Right atrium auricular region (tissue), 2 donors: Measurements from ENCODE around the gene ACAP2. TPM values are rescaled to one million over a fixed set of nuclear protein-coding genes. Genes with fewer than 3 reads are reported as not detected.

Source experiments
- DNase-seq: peaks from one replicate; pipeline ENCODE4 v3.0.0-alpha.2; 2019; ENCODE audit warnings: low spot score
- H3K27ac ChIP-seq, 2 donors: fragments of 200-600 bp; sonication (generic); 1 replicate in 1 of 2; 2 replicates in 1 of 2; pipeline ENCODE4 v1.5.1; 2016 to 2019
- H3K27me3 ChIP-seq, 2 donors: fragments of 200-600 bp; sonication (generic); one replicate each; pipeline versions ENCODE4 v1.5.1 to v1.6.0; 2017 to 2019
- H3K36me3 ChIP-seq: fragments of 200-600 bp; sonication (generic); one replicate; pipeline ENCODE4 v1.5.1; 2016
- H3K4me1 ChIP-seq, 2 donors: fragments of 200-600 bp; sonication (generic); one replicate each; pipeline versions ENCODE4 v1.5.1 to v1.6.0; 2017 to 2019
- H3K4me3 ChIP-seq, 2 donors: fragments of 200-600 bp; sonication (generic); 1 replicate in 1 of 2; 2 replicates in 1 of 2; pipeline ENCODE4 v1.5.1; 2017 to 2019; ENCODE audit warnings: mild to moderate bottlenecking in 1 of 2, moderate library complexity in 1 of 2
- H3K9me3 ChIP-seq, 2 donors: fragments of 200-600 bp; sonication (generic); one replicate each; pipeline ENCODE4 v1.5.1; 2019
- total RNA-seq, 2 donors: library from RNA; depleted of rRNA; stranded (reverse); fragments of >200 nt; gene quantifications; one replicate each; pipeline ENCODE4 v1.1.0, GENCODE V29; 2016
- TF ChIP-seq, protein P1 (sequence below), 2 donors: fragments of 200-600 bp; sonication (generic); IDR thresholded peaks; one replicate each; pipeline ENCODE4 v1.5.1; 2019; ENCODE audit warnings: antibody characterized with exemption in 2 of 2

The ACAP2 gene
- total RNA-seq, 2 donors from 2014 or later = 17.8 to 18.9 TPM

DNA sequence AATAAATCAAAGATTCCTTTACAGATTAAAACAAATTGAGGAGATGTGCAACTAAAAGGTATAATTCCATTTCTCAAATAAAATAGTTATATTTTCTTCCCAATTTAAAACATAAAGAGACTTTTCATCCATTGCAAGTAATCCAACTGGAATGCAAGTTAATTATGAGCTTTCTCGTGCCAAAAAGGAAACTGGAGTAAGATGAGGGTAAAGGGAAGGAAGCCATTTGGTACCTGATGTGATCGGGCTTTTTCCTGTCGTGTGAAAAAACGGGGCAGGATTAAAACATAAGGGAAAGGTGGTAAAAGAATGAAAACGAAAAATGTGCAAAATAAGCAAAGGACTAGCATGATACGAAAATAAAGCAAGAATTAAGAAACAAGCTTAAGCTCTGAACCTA, 130.1 kb downstream of the ACAP2 start:
- Histone ChIP-seq H3K9me3 (no peaks in the 10 kb centered on the region), H3K27ac (no peak overlapping the region), H3K4me1 (no peaks in the 10 kb centered on the region), H3K4me3 (no peak overlapping the region), H3K36me3 (no peaks in the 10 kb centered on the region), H3K27me3 (no peaks in the 10 kb centered on the region)
- no peak for DNase-seq
- TF ChIP-seq, protein P1, sequence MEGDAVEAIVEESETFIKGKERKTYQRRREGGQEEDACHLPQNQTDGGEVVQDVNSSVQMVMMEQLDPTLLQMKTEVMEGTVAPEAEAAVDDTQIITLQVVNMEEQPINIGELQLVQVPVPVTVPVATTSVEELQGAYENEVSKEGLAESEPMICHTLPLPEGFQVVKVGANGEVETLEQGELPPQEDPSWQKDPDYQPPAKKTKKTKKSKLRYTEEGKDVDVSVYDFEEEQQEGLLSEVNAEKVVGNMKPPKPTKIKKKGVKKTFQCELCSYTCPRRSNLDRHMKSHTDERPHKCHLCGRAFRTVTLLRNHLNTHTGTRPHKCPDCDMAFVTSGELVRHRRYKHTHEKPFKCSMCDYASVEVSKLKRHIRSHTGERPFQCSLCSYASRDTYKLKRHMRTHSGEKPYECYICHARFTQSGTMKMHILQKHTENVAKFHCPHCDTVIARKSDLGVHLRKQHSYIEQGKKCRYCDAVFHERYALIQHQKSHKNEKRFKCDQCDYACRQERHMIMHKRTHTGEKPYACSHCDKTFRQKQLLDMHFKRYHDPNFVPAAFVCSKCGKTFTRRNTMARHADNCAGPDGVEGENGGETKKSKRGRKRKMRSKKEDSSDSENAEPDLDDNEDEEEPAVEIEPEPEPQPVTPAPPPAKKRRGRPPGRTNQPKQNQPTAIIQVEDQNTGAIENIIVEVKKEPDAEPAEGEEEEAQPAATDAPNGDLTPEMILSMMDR (IDR thresholded peaks at IDR 0.05) = no peak

DNA sequence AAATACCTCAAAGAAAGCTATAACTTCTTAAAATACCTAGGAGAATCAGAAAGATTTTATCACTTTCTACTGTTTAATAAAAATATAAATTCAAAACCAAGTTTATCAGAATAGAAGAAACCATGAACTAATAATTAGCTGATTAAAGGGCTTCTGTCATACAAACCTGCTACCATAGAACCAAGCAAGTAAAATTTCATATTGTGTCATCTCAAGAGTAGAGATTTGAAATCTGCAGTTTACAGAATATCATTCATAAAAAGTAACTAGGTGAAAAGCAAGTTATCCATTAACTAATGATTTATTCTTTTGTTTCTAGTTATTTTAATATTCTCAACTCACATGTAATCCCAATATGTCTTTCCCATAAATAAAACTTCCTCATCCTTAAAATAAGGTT, 135.1 kb downstream of the ACAP2 start:
- Histone ChIP-seq H3K4me3 (no peak overlapping the region), H3K27me3 (no peaks in the 10 kb centered on the region), H3K27ac (no peak overlapping the region), H3K36me3 (peaks cover 12% of the 10 kb centered on the region), H3K9me3 (no peaks in the 10 kb centered on the region), H3K4me1 (no peaks in the 10 kb centered on the region)
- DNase-seq = no peak
- TF ChIP-seq, protein P1 (IDR thresholded peaks at IDR 0.05) = no peak

DNA sequence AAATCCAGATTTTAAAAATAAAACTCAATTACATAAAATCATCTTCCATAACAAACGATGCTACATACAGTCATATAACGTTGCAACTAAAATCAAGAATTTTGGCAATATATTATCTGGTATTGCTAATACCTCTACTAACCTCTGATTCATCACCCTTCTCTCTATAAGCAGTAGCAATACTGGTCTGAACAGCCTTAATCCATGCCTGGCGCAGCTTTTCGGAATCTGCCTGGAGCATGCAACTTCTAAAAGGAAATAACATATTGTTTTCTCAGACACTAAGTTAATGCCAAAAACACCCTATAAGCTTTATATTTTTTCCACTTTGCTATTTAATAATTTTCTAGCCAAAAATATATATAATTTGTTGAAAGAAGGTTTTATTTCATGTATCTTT, 136.5 kb downstream of the ACAP2 start:
- H3K4me1 ChIP-seq = no peaks in the 10 kb centered on the region
- no peak overlapping the region for H3K4me3 ChIP-seq
- no peaks in the 10 kb centered on the region for H3K9me3 ChIP-seq
- no peaks in the 10 kb centered on the region for H3K27me3 ChIP-seq
- no peak overlapping the region for H3K27ac ChIP-seq
- H3K36me3 ChIP-seq = peaks cover 22% of the 10 kb centered on the region
- TF ChIP-seq, protein P1 (IDR thresholded peaks at IDR 0.05) = no peak
- DNase-seq = no peak

DNA sequence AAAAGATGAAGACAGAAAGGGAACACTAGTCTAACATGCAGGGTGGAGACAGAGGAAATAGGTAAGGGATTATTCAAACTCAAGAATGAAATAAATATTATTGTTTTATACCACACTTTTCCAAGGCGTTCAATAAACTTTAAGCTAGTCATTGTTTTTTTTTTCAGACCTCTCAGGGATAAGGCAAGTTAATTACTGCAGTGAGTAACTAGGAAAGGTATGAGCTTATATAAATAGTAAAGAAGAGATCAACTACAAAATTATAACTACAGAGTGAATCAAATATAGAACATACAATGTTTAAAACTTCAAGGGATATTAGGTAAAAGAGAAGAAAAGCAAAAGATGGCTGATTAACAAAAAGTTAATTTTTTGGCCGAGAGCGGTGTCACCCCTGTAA, 140.4 kb downstream of the ACAP2 start:
- H3K4me3 ChIP-seq = no peak overlapping the region
- peaks cover 28% of the 10 kb centered on the region for H3K36me3 ChIP-seq
- TF ChIP-seq, protein P1 (IDR thresholded peaks at IDR 0.05) = no peak
- no peak overlapping the region for H3K27ac ChIP-seq
- no peaks in the 10 kb centered on the region for H3K9me3 ChIP-seq
- H3K4me1 ChIP-seq = no peaks in the 10 kb centered on the region
- no peak for DNase-seq
- no peaks in the 10 kb centered on the region for H3K27me3 ChIP-seq

DNA sequence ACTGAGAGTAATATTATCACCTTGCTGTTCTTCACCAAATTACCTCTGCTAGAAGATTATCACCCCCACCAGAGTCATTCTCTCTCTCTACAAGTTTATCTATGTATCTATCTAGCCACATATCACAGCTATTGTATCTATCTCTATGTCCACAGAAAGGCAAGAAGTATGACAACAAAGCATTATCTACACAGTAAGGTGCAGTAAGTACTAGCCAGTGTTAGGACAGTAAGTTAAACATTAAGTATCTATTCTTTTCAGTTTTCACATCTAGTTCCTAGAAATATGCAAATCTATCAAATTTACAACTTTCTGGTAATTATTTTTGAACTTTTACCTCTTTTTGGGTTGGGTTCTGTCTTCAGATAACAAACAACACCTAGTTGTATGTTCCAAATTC, 145.4 kb downstream of the ACAP2 start:
- TF ChIP-seq, protein P1 (IDR thresholded peaks at IDR 0.05) = no peak
- H3K4me3 ChIP-seq = no peak overlapping the region
- H3K4me1 ChIP-seq = no peaks in the 10 kb centered on the region
- no peaks in the 10 kb centered on the region for H3K9me3 ChIP-seq
- H3K27me3 ChIP-seq = no peaks in the 10 kb centered on the region
- no peak overlapping the region for H3K27ac ChIP-seq
- peaks cover 18% of the 10 kb centered on the region for H3K36me3 ChIP-seq
- no peak for DNase-seq

DNA sequence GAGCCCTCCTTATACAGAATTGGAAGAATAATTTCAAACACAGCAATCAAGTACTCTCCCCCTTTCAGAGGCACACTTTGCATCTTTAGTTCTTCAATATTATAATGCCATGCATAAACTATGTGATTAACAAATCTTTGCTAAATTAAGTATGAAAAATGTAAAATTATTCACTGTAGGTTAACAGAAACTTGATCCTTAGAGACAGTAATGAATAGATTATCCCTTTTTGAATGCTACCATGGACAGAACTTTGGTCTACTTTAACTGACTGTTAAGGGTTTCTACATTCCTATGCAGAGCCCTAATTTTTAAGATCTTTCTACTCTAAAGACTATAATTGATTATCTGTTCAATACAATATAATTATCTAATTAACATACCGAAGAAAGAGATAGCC, 146.2 kb downstream of the ACAP2 start:
- no peaks in the 10 kb centered on the region for H3K4me1 ChIP-seq
- H3K4me3 ChIP-seq = no peak overlapping the region
- H3K9me3 ChIP-seq = no peaks in the 10 kb centered on the region
- H3K36me3 ChIP-seq = peaks cover 17% of the 10 kb centered on the region
- no peak for DNase-seq
- no peak overlapping the region for H3K27ac ChIP-seq
- H3K27me3 ChIP-seq = no peaks in the 10 kb centered on the region
- TF ChIP-seq, protein P1 (IDR thresholded peaks at IDR 0.05) = no peak
